GM18511 (cell line): ENCODE data around the gene MST1.

Experiments used
- ATAC-seq: cut with Tn5 transposase; IDR thresholded peaks from one replicate; pipeline ENCODE4 v1.9.1; 2021; ENCODE audit warnings: mild to moderate bottlenecking, moderate library complexity; ENCODE audit not compliant: unreplicated experiment

The MST1 gene

GRCh38 chr3:49638445-49638844 is 50.8 kb downstream of the MST1 start:
- no peak for ATAC-seq

- no peak for ATAC-seq
These were observed 52.2 kb downstream of the MST1 start for GRCh38 chr3:49636883-49637609.

GRCh38 chr3:49634736-49635135 is 54.5 kb downstream of the MST1 start:
- ATAC-seq: no peak
